Immature natural killer cell (primary cell): ENCODE data around the gene HAS3. TPM values are rescaled to one million over a fixed set of nuclear protein-coding genes. Genes with fewer than 3 reads are reported as not detected.

Experiments
- DNase-seq, 3 donors: peaks; one replicate each; pipeline ENCODE4 v3.0.0; 2022; ENCODE audit warnings: mixed read lengths in 1 of 3
- H3K27ac Mint-ChIP-seq, 6 donors: one replicate each; pipeline ENCODE4 v1.8.0; 2020; ENCODE audit warnings: mixed read lengths in 6 of 6, mild to moderate bottlenecking in 5 of 6, inconsistent platforms in 4 of 6, moderate library complexity in 3 of 6
- H3K27me3 Mint-ChIP-seq, 3 donors: one replicate each; pipeline ENCODE4 v1.8.0; 2020 to 2021; ENCODE audit warnings: low read depth in 3 of 3, mild to moderate bottlenecking in 3 of 3, mixed read lengths in 3 of 3, moderate library complexity in 3 of 3, inconsistent platforms in 1 of 3
- H3K36me3 Mint-ChIP-seq, 3 donors: one replicate each; pipeline ENCODE4 v1.8.0; 2020; ENCODE audit warnings: mixed read lengths in 3 of 3, inconsistent platforms in 2 of 3, mild to moderate bottlenecking in 2 of 3
- H3K4me1 Mint-ChIP-seq, 2 donors: one replicate each; pipeline ENCODE4 v1.8.0; 2020; ENCODE audit warnings: inconsistent platforms in 2 of 2, mild to moderate bottlenecking in 2 of 2, mixed read lengths in 2 of 2, moderate library complexity in 1 of 2
- H3K4me3 Mint-ChIP-seq, 5 donors: one replicate each; pipeline ENCODE4 v1.8.0; 2020; ENCODE audit warnings: mild to moderate bottlenecking in 5 of 5, mixed read lengths in 5 of 5, inconsistent platforms in 3 of 5, moderate library complexity in 3 of 5
- H3K9me3 Mint-ChIP-seq, 6 donors: one replicate each; pipeline ENCODE4 v1.8.0; 2020; ENCODE audit warnings: mild to moderate bottlenecking in 6 of 6, mixed read lengths in 6 of 6, inconsistent platforms in 4 of 6, moderate library complexity in 3 of 6
- polyA plus RNA-seq, 3 donors: library from polyadenylated mRNA; unstranded; fragments of 300-500 nt; fragmentation: Illumina TruSeq; gene quantifications; one replicate each; pipeline ENCODE4 v1.2.3, GENCODE V29; 2021

Gene HAS3
- polyA plus RNA-seq, 3 donors from 2014 or later = 0.32 to 0.35 TPM; not detected in 1

DNA sequence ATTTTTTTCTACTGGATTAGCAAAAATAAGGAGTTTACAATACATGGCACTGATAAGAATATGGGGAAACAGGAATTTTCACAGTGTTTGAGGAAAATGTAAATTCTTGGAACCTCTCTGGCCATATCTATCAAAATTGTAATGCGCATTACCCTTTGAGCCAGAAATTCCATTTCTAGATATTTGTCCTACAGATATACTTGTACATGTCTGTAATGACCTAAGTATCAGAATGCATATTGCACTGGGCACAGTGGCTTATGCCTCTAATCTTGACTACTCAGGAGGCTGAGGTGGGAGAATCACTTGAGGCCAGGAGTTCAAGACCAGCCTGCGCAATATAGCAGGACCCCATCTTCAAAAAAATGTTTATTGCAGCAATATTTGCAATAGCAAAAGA is 25.8 kb upstream of the HAS3 start:
- Mint-ChIP-seq H3K4me1 (no peaks in the 10 kb centered on the region), H3K36me3 (peaks cover under 1 to 10% (median 1%) of the 10 kb centered on the region in 3 donors), H3K9me3 (no peaks in the 10 kb centered on the region), H3K4me3 (no peak overlapping the region), H3K27ac (no peak overlapping the region), H3K27me3 (no peaks in the 10 kb centered on the region)
- no peak for DNase-seq

DNA sequence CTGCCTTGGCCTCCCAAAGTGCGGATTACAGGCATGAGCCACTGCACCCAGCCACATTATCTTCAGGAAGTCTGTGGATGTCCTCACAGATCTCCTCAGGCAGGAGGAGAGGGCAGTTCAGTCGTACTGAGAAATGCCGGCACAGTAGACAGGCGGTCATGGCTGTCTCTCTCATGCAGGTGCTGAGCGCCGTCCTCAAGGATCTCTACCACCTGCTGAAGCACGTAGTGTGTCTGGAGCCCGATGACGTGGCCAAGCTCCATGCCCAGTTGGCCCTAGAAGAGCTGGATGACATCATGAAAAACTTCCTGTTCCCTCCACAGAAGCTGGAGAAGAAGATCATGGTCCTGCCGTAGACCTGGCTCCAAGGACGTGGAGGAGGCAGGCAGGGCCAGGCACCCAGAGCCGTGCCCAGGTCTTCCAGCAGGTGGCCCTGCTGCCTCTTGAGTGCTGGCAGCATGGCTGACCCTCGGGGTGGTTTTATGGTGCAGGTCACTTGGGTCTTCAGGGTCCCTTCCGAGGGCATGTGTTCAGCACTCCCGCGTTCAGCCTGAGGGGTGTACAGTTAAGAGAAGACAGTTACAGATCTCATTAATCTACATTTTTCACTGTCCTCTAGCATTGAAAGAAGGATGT is 22.0 kb upstream of the HAS3 start:
- Mint-ChIP-seq H3K4me3 (no peak overlapping the region), H3K4me1 (no peaks in the 10 kb centered on the region), H3K27ac (no peak overlapping the region), H3K27me3 (peaks cover 0 to under 1% (median 0%) of the 10 kb centered on the region in 3 donors), H3K36me3 (peaks cover 10 to 17% (median 11%) of the 10 kb centered on the region in 3 donors), H3K9me3 (no peaks in the 10 kb centered on the region)
- no peak for DNase-seq

DNA sequence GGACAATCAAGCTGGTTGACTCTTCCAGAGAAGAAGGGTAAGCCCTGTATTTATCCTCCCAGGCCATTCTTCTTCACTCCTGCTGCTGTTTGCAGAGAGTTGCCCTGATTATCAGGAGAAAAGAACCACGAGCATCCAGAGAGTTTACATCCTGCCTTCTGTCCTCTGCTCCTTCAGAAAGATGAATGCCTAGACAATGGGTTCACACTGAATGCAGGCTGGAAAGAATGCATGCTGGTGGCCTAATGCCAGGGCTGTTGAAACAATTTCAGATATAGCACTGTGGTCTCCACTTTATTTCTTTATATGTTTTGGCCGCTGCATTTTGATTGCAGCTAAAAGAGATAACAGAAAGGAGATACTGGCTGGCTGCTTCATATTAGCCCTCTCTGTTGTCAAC is 21.2 kb upstream of the HAS3 start:
- H3K4me1 Mint-ChIP-seq = no peaks in the 10 kb centered on the region
- H3K27me3 Mint-ChIP-seq = peaks cover 0 to 2% (median 0%) of the 10 kb centered on the region in 3 donors
- H3K27ac Mint-ChIP-seq = no peak overlapping the region

DNA sequence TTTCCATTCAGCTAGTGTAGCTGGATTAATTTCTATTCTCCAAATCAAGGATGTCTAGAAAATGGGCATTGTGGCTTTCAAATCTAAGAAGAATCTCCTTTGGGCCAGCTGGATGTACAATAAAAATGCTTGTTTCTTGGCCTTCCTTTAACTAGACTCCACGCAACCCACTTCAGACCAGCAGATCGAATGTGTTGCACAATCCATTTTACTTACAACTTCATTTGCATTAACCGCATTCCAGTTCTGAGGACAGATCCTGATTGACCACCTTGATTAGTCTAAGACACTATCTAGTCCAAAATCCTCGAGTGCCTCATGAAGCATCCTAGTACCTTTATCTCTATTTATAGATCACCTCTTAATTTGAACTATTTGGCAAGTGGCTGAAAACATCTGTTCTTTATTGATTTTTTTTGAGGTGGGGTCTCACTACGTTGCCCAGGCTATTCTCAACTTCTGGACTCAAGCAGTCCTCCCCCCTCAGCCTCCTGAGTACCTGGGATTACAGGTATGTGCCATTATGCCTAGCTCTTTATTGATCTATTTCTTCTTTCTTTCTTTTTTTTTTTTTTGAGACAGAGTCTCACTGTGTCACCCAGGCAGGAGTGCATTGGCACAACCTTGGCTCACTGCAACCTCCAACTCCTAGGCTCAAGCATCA is 20.3 kb upstream of the HAS3 start:
- Mint-ChIP-seq H3K4me3 (no peak overlapping the region), H3K27ac (no peak overlapping the region), H3K27me3 (peaks cover 0 to 2% (median 0%) of the 10 kb centered on the region in 3 donors), H3K4me1 (no peaks in the 10 kb centered on the region), H3K9me3 (no peaks in the 10 kb centered on the region), H3K36me3 (peaks cover 10 to 20% (median 11%) of the 10 kb centered on the region in 3 donors)
- DNase-seq = no peak

More for the DNA sequence above, 21.2 kb upstream of the HAS3 start:
- H3K36me3 Mint-ChIP-seq = peaks cover 10 to 20% (median 11%) of the 10 kb centered on the region in 3 donors
- no peak overlapping the region for H3K4me3 Mint-ChIP-seq
- DNase-seq = no peak
- H3K9me3 Mint-ChIP-seq = no peaks in the 10 kb centered on the region

DNA sequence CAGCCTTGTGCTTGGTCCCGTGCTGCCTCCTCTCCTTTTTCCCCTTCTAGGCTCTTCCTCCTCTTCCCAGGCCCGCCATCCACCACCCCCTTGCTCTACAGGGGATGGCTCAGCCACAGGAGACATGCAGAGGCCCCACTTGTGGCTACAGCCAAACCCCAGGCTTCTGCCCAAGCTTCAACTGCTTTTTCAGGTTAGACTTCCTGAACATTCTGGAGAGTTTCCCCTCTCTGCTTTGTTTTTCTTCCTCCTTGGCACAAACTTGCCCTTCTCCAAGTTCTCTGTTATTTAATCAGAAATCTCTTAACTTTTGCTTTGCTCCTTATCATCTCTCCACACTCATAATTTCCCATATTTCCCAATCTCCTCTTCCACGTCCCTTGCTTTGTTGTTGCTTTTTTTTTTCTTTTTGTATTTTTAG is 18.3 kb upstream of the HAS3 start:
- H3K27me3 Mint-ChIP-seq = peaks cover 0 to 2% (median 0%) of the 10 kb centered on the region in 3 donors
- H3K4me3 Mint-ChIP-seq = no peak overlapping the region
- H3K27ac Mint-ChIP-seq = no peak overlapping the region
- no peaks in the 10 kb centered on the region for H3K4me1 Mint-ChIP-seq
- H3K9me3 Mint-ChIP-seq = no peaks in the 10 kb centered on the region
- peaks cover 10 to 20% (median 11%) of the 10 kb centered on the region in 3 donors for H3K36me3 Mint-ChIP-seq
- DNase-seq = no peak

DNA sequence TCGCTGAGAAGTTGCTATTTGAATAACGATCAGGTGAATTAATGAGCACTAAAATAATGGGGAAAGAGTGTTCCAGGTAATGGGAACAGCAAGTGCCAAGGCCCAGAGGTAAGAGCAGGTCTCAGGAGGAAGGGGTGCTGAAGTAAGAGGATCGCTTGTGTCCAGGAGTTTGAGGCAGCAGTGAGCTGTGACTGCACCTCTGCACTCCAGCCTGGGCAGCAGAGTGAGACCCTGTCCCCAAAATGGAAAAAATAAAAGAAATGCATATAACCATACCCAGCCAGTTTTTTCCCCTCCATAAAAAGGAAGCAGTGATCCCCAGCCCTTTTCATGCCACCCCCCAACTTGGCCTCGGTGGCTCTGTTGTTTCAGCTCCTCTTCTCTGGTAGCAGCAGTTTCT is 16.8 kb upstream of the HAS3 start:
- peaks cover 10 to 17% (median 11%) of the 10 kb centered on the region in 3 donors for H3K36me3 Mint-ChIP-seq
- no peaks in the 10 kb centered on the region for H3K9me3 Mint-ChIP-seq
- H3K4me3 Mint-ChIP-seq = no peak overlapping the region
- peaks cover 0 to 2% (median 0%) of the 10 kb centered on the region in 3 donors for H3K27me3 Mint-ChIP-seq
- no peak for DNase-seq
- peak overlapping the region in 2 of 6 donors; percentile 6 to 39 for H3K27ac Mint-ChIP-seq
- no peaks in the 10 kb centered on the region for H3K4me1 Mint-ChIP-seq

DNA sequence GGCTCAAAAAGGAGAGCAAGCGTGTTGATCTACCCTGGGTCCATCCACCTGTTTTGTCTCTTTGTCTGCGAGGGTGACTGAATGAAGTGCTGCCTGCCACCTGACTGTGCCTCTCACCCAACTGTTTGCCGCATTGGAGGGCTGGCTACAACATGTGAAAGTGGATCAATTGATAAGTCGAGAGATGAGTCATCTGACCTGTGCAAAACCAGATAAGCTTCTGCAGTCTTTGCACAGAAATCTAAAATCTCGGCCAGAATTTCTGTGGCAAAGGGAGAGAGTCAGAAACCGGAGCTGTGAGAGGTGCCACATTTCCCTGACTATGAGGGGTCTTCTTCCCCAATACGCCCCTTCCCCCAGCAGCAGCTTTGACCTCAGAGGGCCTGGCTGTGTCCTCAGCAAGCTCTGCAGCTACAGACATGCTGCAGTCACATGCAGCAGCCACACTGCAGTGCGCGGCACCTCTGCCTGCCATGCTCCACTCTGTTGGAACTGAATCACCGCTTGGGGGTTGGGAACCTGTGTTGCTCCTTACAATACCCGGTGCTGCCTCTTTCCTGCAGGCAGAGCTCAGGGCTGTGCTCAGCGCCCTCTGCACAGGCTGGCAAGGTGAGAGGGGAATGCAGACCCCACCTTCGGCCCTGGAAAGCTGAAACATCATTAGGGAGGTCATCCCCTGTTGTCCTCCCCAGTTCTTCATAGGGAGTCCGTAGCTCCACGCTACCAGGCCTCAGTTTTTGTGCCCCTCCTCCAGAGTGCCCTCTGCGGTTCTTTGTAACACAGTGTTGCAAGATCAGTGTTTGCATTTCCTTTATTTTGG is 16.2 kb upstream of the HAS3 start:
- peaks cover 10 to 11% (median 11%) of the 10 kb centered on the region in 3 donors for H3K36me3 Mint-ChIP-seq
- peaks cover 0 to 4% (median 0%) of the 10 kb centered on the region in 3 donors for H3K27me3 Mint-ChIP-seq
- no peaks in the 10 kb centered on the region for H3K9me3 Mint-ChIP-seq
- peak overlapping the region in 2 of 6 donors; percentile 6 to 39 for H3K27ac Mint-ChIP-seq
- DNase-seq = no peak
- H3K4me3 Mint-ChIP-seq = no peak overlapping the region
- no peaks in the 10 kb centered on the region for H3K4me1 Mint-ChIP-seq

DNA sequence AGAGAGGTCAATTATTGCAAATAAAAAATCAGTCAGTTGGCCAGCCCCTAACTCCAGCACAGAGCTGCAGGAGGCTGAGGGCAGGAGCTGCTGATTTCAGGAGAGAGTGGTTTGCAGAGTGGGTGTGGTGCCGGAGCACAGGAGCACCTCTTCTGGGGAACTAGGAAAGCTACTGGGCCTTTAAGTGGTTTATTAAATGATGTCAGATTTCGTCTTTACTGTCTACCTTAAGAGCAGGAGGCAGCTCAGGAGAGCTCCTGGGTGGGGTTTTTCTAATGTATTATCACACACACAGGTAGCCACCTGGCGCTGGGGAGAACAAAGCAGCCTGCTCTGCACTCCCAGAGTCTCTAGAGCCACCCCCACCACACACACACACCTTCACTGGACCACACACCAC is 11.5 kb upstream of the HAS3 start:
- Mint-ChIP-seq H3K27me3 (peaks cover 0 to 6% (median 2%) of the 10 kb centered on the region in 3 donors), H3K36me3 (no peaks in the 10 kb centered on the region), H3K4me3 (no peak overlapping the region), H3K9me3 (no peaks in the 10 kb centered on the region), H3K27ac (no peak overlapping the region), H3K4me1 (no peaks in the 10 kb centered on the region)
- no peak for DNase-seq

DNA sequence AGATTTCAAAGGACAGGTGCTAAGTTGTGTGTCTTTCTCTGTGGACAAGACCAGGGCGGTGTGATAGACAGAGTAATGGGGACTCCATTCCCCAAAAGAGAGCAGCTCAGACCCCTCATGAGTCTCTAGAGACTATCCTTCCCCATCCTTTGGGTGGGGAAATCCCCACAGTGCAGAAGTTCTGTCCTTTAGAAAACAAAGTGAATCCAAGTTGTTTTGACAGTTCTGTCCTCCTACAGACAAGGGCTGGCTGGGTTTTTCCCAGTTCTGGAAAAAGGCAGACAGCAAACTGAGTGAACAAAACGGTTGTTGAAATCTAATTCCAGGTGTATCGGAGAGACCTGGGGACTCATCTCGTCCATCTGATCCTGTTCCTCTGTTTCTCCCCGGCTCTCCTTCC is 11.0 kb upstream of the HAS3 start:
- no peak for DNase-seq
- Mint-ChIP-seq H3K36me3 (no peaks in the 10 kb centered on the region), H3K27me3 (peaks cover 0 to 6% (median 2%) of the 10 kb centered on the region in 3 donors), H3K9me3 (no peaks in the 10 kb centered on the region), H3K4me1 (no peaks in the 10 kb centered on the region), H3K4me3 (no peak overlapping the region), H3K27ac (no peak overlapping the region)

DNA sequence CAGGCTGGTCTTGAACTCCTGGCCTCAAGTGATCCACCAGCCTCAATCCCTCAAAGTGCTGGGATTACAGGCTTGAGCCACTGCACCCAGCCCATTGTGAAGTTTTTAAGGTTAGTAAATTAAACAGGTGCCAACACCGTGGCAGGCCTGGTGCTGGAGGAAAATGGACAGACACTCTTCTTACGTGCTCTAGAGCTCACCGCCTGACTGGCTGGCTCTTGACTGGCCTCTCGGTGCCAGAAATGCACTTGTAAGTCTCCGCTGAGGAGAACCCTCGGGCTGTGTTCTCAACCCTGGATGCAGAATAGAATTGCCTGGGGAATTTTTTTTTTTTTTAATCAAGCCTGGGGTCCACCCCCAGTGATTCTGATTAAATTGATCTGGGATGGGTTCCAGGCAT is 10.3 kb upstream of the HAS3 start:
- peaks cover 0 to 6% (median 2%) of the 10 kb centered on the region in 3 donors for H3K27me3 Mint-ChIP-seq
- no peaks in the 10 kb centered on the region for H3K4me1 Mint-ChIP-seq
- DNase-seq = no peak
- H3K9me3 Mint-ChIP-seq = no peaks in the 10 kb centered on the region
- H3K4me3 Mint-ChIP-seq = no peak overlapping the region
- H3K27ac Mint-ChIP-seq = no peak overlapping the region
- H3K36me3 Mint-ChIP-seq = no peaks in the 10 kb centered on the region

DNA sequence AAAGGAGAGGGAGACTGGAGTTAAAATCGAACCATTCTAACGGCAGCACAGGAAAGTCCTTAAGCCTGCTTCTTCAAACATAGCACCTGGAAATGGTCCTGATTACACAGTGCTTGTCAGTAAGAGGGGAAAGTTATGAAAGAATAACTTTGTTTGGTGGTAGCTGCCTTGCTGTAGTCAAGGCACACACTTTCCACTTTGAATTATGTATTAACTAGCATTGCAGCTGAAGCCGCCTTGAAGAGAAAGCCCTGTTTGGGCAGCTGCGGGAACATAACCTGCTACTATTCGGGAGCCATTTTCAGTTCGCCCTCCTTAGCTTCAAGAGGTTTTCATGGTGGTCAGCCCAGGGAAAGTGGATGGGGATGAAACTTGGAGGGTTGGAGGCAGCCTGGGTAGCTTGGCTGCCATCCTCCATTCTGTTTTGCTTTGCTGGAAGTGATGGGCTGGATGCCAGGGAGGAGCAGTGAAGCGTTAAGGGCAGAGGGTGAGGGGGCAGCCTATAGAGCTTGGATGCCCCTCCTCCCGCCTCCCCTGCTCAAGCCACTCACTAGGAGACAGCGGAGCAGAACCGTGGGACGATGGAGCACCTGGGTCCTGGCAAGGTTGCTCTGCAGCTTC is 5.3 kb upstream of the HAS3 start:
- H3K27me3 Mint-ChIP-seq = peaks cover 5 to 10% (median 5%) of the 10 kb centered on the region in 3 donors
- H3K4me1 Mint-ChIP-seq = peaks cover 0 to 3% of the 10 kb centered on the region in 2 donors
- no peak overlapping the region for H3K4me3 Mint-ChIP-seq
- H3K9me3 Mint-ChIP-seq = peaks cover 0 to 3% (median 0%) of the 10 kb centered on the region in 6 donors
- peaks cover 0 to 3% (median under 1%) of the 10 kb centered on the region in 3 donors for H3K36me3 Mint-ChIP-seq
- DNase-seq = no peak
- no peak overlapping the region for H3K27ac Mint-ChIP-seq

DNA sequence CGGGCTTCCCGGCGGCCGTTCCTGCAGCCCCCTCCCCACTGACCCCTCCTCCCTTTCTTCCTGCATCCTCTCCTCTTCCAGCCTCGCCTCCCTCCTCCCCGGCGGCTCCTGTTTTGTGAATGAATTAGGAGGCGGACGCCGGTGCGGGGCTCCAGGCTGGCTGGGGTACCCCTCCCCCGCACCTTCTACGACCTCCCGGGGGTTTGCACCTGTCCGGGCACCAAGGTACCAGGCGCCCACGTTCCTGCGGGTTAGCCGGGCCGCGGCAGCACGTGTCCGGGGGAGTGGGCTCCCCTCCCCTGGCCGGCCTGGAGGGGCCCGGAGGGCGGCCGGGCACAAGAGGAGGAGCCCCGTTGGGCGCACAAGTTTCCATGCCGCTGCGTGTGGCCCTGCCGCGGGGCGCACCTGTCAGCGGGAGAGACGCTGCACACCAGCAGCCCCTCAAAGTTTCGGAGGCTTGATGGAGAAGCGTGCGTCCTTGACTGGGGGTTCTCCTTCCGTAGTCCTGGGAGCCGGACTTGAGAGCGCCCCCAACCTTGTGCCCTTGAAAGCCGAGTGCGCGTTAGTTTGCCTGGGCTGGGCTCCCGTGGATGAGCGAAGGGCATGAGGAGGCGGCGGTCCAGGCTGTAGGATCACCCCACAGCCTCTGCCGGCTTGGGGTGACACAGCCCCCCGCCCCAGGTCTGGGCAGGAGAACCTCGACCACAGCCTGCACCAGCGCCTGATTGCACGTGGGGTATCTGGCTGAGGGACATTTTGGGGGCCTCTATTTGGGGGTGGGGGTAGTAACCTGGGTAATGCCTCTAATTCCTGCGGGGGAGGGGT is 1.2 kb downstream of the HAS3 start:
- peak overlapping the region; percentile 40 to 63 (median 55) for H3K4me3 Mint-ChIP-seq
- H3K27me3 Mint-ChIP-seq = peaks cover 9 to 19% (median 18%) of the 10 kb centered on the region in 3 donors
- peaks cover 12 to 18% of the 10 kb centered on the region in 2 donors for H3K4me1 Mint-ChIP-seq
- H3K27ac Mint-ChIP-seq = no peak overlapping the region
- peaks cover 4 to 16% (median 10%) of the 10 kb centered on the region in 3 donors for H3K36me3 Mint-ChIP-seq
- peaks cover 0 to 3% (median 0%) of the 10 kb centered on the region in 6 donors for H3K9me3 Mint-ChIP-seq
- DNase-seq = no peak
